Eye (tissue), 1 donor: ENCODE measurements around the gene ADAM12.
A peak's percentile ranks its signal among the peaks of the same experiment; 100 is the strongest.
"Not testable (repeated sequence)": the region's sequence is repeated elsewhere in the genome, so short reads cannot be mapped to it uniquely, and the experiment has no call there.

ENCODE experiments used
- DNase-seq: peaks from one replicate; pipeline ENCODE4 v3.0.0-alpha.2; 2015

Gene ADAM12

DNA sequence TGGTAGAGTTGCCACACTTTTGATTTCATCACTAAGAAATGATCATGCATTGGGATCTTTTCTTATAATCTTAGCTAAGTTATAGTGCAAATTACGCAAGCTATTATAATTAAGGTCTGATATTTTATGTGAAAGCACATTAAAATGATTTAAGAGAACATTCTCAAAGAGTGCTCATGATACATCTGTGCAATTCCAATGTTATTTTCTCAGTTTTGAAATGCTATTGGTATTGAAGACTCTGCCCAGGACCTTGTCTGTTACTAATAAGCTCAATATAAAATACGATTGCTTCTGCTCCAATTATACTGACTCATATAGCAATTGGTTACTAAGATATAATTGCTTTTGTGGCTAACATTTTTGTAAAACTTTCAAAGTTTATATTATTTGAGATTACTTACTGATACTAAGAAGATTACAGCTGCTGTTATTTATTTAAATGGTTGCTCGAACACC lies 180.9 kb downstream of the ADAM12 start:
- no peak for DNase-seq

DNA sequence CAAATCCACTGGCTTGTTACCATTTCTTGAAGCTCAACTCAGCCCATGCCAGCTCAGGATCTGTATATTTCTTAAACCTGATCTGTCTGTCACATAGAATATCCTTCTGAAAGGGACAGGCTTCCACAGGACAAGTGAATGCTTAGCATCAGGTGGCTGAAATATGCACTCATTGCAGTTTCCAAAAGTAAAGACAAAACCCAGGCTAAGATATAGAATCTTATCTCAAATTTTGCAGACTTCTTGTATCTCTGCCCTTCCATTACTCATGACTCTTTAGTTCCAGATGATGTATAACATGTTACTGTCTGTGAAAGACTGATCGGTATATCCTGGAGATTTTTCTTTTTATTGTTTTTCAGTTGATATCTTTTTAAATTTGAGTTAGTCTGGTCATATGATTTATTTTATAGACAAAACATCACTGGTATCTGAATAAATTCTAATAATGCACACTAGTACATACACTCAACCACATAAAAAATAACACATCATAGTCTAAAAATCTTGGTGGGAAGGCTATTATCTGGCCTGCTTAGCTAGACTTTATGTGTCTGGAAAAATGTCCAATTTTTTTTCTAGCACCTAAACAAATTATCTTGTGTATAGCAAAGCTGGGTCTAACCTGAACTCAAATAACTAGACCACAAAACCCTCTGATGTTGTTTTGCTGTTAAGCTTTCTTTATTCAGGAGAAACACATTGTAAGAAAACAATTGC lies 182.6 kb downstream of the ADAM12 start:
- no peak for DNase-seq

- DNase-seq: no peak
Measured at GRCh38 chr10:126204320-126204719, 184.0 kb downstream of the ADAM12 start.

DNA sequence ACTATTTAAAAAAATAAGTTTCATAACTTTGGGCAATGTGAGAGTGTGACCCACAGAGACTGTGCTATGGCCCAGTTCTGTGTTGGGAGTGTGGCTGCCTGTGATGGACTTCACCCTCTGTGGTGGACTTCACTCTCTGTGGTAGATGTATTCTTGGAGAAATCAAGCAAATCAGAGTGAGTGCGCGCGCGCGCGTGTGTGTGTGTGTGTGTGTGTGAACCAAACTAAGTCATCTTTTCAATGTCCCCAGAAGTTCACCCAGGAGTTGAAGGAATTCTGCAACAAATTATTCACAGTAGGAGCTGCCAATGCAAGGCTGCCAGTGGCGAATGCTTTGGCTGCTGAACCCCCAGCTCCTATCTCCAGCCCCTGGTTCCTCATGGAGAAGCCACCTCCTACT lies 184.5 kb downstream of the ADAM12 start:
- no peak for DNase-seq

- DNase-seq: no peak
Measured at GRCh38 chr10:126201603-126202002, 186.7 kb downstream of the ADAM12 start.

- no peak for DNase-seq
Measured at GRCh38 chr10:126199221-126199998, 188.9 kb downstream of the ADAM12 start.

- DNase-seq: no peak
Measured at GRCh38 chr10:126198681-126199080, 189.6 kb downstream of the ADAM12 start.

- no peak for DNase-seq
Measured at GRCh38 chr10:126197036-126197543, 191.2 kb downstream of the ADAM12 start.

DNA sequence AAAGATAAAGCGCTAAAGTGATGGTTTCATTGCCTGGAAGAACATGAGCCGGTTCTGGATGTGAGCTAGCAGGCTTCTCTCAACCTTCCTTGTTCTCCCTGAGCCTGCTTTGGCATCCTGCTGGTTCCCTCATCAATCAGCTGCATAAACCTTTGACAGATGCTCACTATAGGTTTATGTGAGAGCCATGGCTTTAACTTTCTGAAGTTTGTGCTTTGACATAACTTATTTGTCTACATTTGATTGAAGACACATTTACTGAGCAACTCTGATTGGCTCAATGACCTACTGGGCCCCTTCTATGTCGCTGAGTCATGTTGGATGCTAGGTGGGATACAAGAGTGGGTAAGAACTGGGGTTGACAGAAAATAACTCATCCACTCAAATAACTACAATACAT lies 192.0 kb downstream of the ADAM12 start:
- no peak for DNase-seq

GRCh38 chr10:126191192-126191591 lies 197.1 kb downstream of the ADAM12 start:
- no peak for DNase-seq

DNA sequence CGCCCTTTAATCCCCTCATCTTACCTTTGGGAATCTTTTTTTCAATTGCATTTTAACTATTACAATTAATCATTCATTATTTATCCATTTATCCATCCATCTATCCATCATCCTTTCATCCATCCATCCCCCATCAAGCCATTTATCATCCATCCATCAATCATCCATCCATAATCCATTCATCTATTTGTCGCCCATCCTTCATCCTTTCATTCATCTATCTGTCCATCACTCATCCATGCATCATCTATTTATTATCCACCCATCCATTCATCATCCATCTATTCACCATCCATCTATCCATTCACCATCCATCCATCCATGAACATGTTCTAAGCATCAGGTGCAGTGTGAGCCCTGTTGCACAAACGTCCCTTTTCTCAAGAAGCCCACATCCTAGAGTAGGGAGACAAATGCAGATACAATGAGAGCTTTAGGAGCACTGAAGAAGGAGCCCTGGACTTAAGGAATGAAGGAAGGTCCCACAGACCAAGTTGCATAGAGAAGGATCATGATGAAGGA lies 199.5 kb downstream of the ADAM12 start:
- no peak for DNase-seq

GRCh38 chr10:126187399-126187798 lies 200.9 kb downstream of the ADAM12 start:
- DNase-seq: no peak

DNA sequence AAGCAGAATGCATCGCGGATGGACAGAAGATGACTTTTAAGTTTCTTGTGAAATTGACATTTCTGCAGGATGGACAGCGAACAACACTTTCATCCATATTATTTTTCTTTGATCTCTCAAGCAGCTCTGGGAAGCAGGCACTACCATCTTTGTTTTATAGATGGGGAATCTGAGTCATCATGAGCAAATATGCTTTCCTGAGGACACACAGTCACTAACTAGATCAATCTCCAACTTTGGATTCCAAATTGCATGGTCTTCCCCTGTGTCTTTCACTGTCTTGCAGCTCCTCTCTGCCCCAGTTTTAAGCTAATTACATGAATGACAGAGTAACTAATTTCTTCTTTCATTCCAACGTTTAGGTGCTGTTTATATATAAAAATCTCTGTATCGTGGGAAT lies 201.5 kb downstream of the ADAM12 start:
- no peak for DNase-seq

DNA sequence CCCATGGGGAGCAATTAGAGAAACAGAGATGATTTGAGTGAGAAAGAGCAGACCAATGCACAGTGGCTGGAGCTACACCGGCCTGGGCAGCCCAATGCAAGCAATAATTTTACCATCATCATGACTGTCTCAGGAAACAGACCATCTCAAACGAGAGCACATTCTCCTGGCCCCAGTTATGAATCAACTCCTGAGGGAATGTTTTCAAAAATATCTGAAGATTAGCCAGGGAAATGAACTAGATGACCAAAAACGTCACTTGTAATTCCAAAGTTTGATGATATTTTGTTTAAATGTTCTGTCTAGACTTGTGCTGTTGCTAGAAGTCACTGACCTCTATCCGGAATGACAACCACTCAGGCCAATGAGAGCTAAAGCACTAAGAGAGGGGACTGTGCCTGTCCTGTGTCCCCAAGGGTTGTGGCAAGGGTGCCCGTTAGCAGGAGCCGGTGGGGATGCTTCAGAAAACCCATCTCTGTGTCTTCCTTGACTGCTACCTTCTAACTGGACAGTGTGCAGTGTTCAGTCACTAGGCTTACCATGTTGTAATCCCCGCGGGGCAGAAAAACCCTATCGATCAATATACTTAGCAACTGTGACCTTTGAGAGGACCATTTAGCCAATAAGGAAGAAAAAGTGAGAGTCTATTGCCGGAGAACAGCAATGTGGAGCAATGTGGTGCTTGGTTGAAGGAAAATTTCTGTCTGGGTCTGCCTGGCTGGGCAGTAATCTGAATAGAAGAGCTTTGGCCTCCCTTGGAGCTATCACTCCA lies 202.4 kb downstream of the ADAM12 start:
- peak; percentile 61 for DNase-seq

DNA sequence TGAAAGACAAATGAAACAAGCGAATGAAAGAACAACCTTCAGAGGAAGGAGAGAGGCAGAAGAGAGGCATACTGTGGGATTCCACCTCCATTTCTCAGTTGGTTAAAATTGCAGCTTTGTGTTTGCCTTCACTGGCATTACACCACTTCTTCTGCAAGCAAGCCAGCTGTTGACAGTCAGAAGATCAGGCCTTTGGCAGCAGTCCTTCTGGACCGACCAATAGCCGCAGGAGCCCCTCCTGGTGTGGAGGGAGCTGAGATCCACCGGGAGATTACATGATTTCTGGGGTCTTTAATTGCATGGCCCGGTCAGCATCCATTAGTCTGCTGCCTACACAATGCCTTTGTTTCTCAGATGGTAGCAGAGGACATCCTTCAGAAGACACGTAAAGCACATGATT lies 206.7 kb downstream of the ADAM12 start:
- DNase-seq: no peak

DNA sequence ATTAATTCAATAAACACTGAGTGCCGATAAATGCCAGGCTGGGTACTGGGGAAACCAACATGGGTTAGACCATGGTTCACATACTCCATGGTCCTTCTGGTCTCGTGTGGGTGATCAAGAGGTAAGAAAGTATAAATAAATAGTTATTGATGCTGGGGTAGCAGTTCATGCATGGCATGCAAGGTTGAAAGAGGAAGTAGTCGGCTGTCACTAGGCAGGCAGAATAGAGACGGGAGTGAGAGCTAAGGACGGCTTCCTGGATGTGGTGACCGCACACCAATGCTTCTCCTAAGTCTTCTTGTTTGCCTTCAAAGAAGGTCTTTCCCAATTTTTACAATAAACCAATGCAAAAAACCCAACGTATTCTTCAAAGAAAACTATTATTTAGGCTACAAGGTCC lies 208.6 kb downstream of the ADAM12 start:
- no peak for DNase-seq

DNA sequence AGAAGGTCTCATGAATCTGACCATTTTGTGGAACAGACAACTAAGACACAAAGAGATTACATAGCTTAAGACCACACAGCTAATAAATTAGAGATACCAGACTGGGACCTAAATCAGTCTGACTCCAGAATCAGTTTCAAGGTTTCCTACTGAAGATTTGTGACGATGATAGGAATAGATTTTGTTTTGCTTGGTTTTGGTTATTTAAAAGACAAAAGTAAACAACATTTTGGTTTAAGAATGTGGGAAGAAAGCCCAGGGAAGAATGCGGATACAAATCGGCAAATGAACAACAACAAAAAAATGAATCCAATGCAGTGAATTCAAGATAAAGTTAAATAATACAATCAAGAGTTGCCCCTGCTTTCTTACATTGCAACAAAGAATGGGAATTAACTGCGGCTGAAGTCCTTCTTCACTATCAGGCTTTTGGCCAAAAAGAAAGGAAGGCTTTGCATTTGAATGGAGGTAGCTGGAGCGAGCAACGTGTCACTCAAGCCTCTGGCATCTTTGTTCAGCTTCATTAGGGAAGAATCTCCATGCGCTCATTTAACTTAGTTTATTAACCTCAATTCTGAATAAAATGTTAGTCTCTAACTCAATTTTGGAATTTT lies 210.8 kb downstream of the ADAM12 start:
- peak; percentile 41 for DNase-seq

DNA sequence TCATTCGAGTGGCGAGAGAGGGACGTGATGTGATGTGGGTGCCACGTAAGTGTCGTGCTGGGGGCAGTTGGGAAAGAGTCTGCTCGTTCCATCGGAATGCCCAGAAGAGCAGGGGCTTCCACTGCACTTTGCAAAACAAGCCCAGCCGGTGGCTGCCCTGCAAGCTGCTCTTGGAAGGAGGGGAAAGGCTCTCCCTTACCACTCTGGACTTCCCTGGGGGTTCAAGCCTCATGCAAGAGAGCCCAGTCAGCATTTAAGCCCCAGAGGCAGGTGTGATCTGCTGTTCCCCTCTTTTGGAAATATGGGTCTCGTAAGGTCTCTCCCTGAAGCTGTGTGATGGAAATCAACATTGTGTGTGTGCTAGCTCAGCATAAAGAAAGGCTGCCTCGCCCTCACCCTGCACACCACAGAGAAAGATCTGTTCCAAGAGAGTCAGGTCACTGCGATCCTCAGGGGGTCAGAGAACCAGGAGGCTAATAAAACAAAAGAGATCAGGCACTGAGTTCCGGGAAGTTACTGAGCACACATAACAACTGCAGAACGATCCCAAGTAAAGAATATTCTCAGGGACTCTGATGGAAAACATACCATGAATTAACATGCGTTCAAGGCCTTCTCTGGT lies 212.5 kb downstream of the ADAM12 start:
- peak; percentile 47 for DNase-seq

DNA sequence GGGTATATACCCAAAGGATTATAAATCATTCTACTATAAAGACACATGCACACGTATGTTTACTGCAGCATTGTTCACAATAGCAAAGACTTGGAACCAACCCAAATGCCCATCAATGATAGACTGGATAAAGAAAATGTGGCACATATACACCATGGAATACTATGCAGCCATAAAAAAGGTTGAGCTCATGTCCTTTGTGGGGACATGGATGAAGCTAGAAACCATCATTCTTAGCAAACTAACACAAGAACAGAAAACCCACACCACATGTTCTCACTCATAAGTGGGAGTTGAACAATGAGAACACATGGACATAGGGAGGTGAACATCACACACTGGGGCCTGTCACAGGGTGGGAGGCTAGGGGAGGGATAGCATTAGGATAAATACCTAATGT lies 215.5 kb downstream of the ADAM12 start:
- not testable (repeated sequence) for DNase-seq

- peak; percentile 71 for DNase-seq
Measured at GRCh38 chr10:126171555-126171954, 216.7 kb downstream of the ADAM12 start.

DNA sequence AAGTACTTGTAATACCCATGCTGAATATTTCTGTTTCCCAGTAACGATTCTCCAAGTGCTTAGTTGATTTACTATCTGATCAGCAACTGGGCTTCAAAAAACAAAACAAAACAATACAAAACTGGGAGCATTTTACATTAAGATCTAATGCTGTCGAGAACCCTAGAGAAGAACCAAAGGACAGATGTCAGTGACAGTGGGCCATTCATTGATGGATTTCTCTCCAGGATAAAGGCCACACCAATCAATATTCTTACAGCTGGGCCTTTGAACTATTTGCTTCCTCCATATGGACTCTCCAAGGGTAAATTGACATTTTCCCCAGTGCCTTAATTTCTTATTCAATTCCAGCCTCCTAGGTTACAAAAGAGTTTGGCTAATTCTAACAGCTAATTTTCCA lies 217.5 kb downstream of the ADAM12 start:
- DNase-seq: peak; percentile 64

- no peak for DNase-seq
Measured at GRCh38 chr10:126170371-126170770, 217.9 kb downstream of the ADAM12 start.
